ENCODE results near the gene ESR2.

ESR2 gene

GRCh38 chr14:64247195-64247594 is 47.0 kb downstream of the ESR2 start:
- no peak for DNase-seq
- WGBS, result 90% methylated on average over 3 of the region's 3 CpGs

GRCh38 chr14:64246688-64247087 is 47.5 kb downstream of the ESR2 start:
- H2AFZ ChIP-seq (ENCODE audit: low read depth, low read length), result no peak overlapping the region
- H3K9me3 ChIP-seq (ENCODE audit: control insufficient read depth, low read length), result no peaks in the 10 kb centered on the region
- no peak overlapping the region for H3K9ac ChIP-seq (ENCODE audit: low read length)
- DNase-seq, result no peak
- no peak overlapping the region for H2AK5ac ChIP-seq (ENCODE audit: low read length, severe bottlenecking)
- H3K27ac ChIP-seq (ENCODE audit: low read length, poor library complexity, severe bottlenecking), result no peak overlapping the region
- H2BK15ac ChIP-seq (ENCODE audit: low read depth, poor library complexity, severe bottlenecking), result no peak overlapping the region
- no peaks in the 10 kb centered on the region for H3K79me1 ChIP-seq (replicated peaks; ENCODE audit: low read length, poor library complexity, severe bottlenecking)
- H3K4me2 ChIP-seq (ENCODE audit: low read length, poor library complexity, severe bottlenecking), result no peak overlapping the region
- H2BK5ac ChIP-seq (ENCODE audit: low read depth, low read length, poor library complexity, severe bottlenecking), result no peak overlapping the region
- H3K4ac ChIP-seq (ENCODE audit: low read depth in 1 of 2, low read length in 2 of 2), result no peak overlapping the region
- no peaks in the 10 kb centered on the region for H3K36me3 ChIP-seq (ENCODE audit: control insufficient read depth in 1 of 2, insufficient read depth in 2 of 2, low read depth in 1 of 2, low read length in 2 of 2)
- no peak overlapping the region for H2BK120ac ChIP-seq (ENCODE audit: low read depth, low read length)
- H2BK12ac ChIP-seq (ENCODE audit: low read length in 2 of 2), result no peak overlapping the region
- H3K18ac ChIP-seq (ENCODE audit: low read depth in 1 of 2, low read length in 2 of 2), result no peak overlapping the region
- no peak overlapping the region for H3K14ac ChIP-seq (ENCODE audit: low read length in 2 of 2)
- peaks cover 0 to 11% of the 10 kb centered on the region in 2 experiments for H3K27me3 ChIP-seq (ENCODE audit: control insufficient read depth in 1 of 2, insufficient read depth in 1 of 2, low read length in 2 of 2)
- H3K4me1 ChIP-seq (ENCODE audit: control insufficient read depth, insufficient read depth, low read depth, low read length), result no peaks in the 10 kb centered on the region
- H3K4me3 ChIP-seq (ENCODE audit: insufficient read depth in 1 of 2, low read depth in 1 of 2, low read length in 2 of 2), result no peak overlapping the region
- no peak overlapping the region for H3K23ac ChIP-seq (ENCODE audit: low read length in 2 of 2)
- H4K91ac ChIP-seq (ENCODE audit: low read length), result no peak overlapping the region
- no peak overlapping the region for H4K8ac ChIP-seq (ENCODE audit: low read length)

More at GRCh38 chr14:64247195-64247594, 47.0 kb downstream of the ESR2 start:
- Histone ChIP-seq H2BK12ac (ENCODE audit: low read length in 2 of 2) (no peak overlapping the region), H3K4ac (ENCODE audit: low read depth in 1 of 2, low read length in 2 of 2) (no peak overlapping the region), H2BK120ac (ENCODE audit: low read depth, low read length) (no peak overlapping the region), H3K36me3 (ENCODE audit: control insufficient read depth in 1 of 2, insufficient read depth in 2 of 2, low read depth in 1 of 2, low read length in 2 of 2) (no peaks in the 10 kb centered on the region), H3K9me3 (ENCODE audit: control insufficient read depth, low read length) (no peaks in the 10 kb centered on the region), H3K14ac (ENCODE audit: low read length in 2 of 2) (no peak overlapping the region), H2BK15ac (ENCODE audit: low read depth, poor library complexity, severe bottlenecking) (no peak overlapping the region), H3K27me3 (ENCODE audit: control insufficient read depth in 1 of 2, insufficient read depth in 1 of 2, low read length in 2 of 2) (peaks cover 0 to 9% of the 10 kb centered on the region in 2 experiments), H4K91ac (ENCODE audit: low read length) (no peak overlapping the region), H3K4me1 (ENCODE audit: control insufficient read depth, insufficient read depth, low read depth, low read length) (no peaks in the 10 kb centered on the region), H4K8ac (ENCODE audit: low read length) (no peak overlapping the region), H3K4me3 (ENCODE audit: insufficient read depth in 1 of 2, low read depth in 1 of 2, low read length in 2 of 2) (no peak overlapping the region), H3K4me2 (ENCODE audit: low read length, poor library complexity, severe bottlenecking) (no peak overlapping the region), H2BK5ac (ENCODE audit: low read depth, low read length, poor library complexity, severe bottlenecking) (no peak overlapping the region), H2AK5ac (ENCODE audit: low read length, severe bottlenecking) (no peak overlapping the region), H3K9ac (ENCODE audit: low read length) (no peak overlapping the region), H3K27ac (ENCODE audit: low read length, poor library complexity, severe bottlenecking) (no peak overlapping the region), H3K18ac (ENCODE audit: low read depth in 1 of 2, low read length in 2 of 2) (no peak overlapping the region), H3K79me1 (replicated peaks; ENCODE audit: low read length, poor library complexity, severe bottlenecking) (no peaks in the 10 kb centered on the region), H2AFZ (ENCODE audit: low read depth, low read length) (no peak overlapping the region), H3K23ac (ENCODE audit: low read length in 2 of 2) (no peak overlapping the region)

- no peaks in the 10 kb centered on the region for H3K9me3 ChIP-seq (ENCODE audit: control insufficient read depth, low read length)
These were observed 48.7 kb downstream of the ESR2 start for GRCh38 chr14:64245491-64245890.

GRCh38 chr14:64244279-64244678 is 49.9 kb downstream of the ESR2 start:
- Histone ChIP-seq H3K4me3 (ENCODE audit: insufficient read depth in 1 of 2, low read depth in 1 of 2, low read length in 2 of 2) (no peak overlapping the region), H3K9ac (ENCODE audit: low read length) (no peak overlapping the region), H3K27me3 (ENCODE audit: control insufficient read depth in 1 of 2, insufficient read depth in 1 of 2, low read length in 2 of 2) (peaks cover 0 to 26% of the 10 kb centered on the region in 2 experiments), H3K79me1 (replicated peaks; ENCODE audit: low read length, poor library complexity, severe bottlenecking) (no peaks in the 10 kb centered on the region), H4K8ac (ENCODE audit: low read length) (no peak overlapping the region), H3K18ac (ENCODE audit: low read depth in 1 of 2, low read length in 2 of 2) (no peak overlapping the region), H3K27ac (ENCODE audit: low read length, poor library complexity, severe bottlenecking) (no peak overlapping the region), H3K4ac (ENCODE audit: low read depth in 1 of 2, low read length in 2 of 2) (no peak overlapping the region), H2BK15ac (ENCODE audit: low read depth, poor library complexity, severe bottlenecking) (no peak overlapping the region), H3K23ac (ENCODE audit: low read length in 2 of 2) (no peak overlapping the region), H4K91ac (ENCODE audit: low read length) (no peak overlapping the region), H3K14ac (ENCODE audit: low read length in 2 of 2) (no peak overlapping the region), H2BK5ac (ENCODE audit: low read depth, low read length, poor library complexity, severe bottlenecking) (no peak overlapping the region), H2AFZ (ENCODE audit: low read depth, low read length) (no peak overlapping the region), H3K9me3 (ENCODE audit: control insufficient read depth, low read length) (no peaks in the 10 kb centered on the region), H3K4me2 (ENCODE audit: low read length, poor library complexity, severe bottlenecking) (no peak overlapping the region), H3K36me3 (ENCODE audit: control insufficient read depth in 1 of 2, insufficient read depth in 2 of 2, low read depth in 1 of 2, low read length in 2 of 2) (no peaks in the 10 kb centered on the region), H2BK120ac (ENCODE audit: low read depth, low read length) (no peak overlapping the region), H2AK5ac (ENCODE audit: low read length, severe bottlenecking) (no peak overlapping the region), H3K4me1 (ENCODE audit: control insufficient read depth, insufficient read depth, low read depth, low read length) (no peaks in the 10 kb centered on the region), H2BK12ac (ENCODE audit: low read length in 2 of 2) (no peak overlapping the region)
- 89% methylated on average over 4 of the region's 4 CpGs for WGBS
- DNase-seq, result no peak

More at GRCh38 chr14:64245491-64245890, 48.7 kb downstream of the ESR2 start:
- no peak overlapping the region for H2BK5ac ChIP-seq (ENCODE audit: low read depth, low read length, poor library complexity, severe bottlenecking)
- no peak overlapping the region for H3K18ac ChIP-seq (ENCODE audit: low read depth in 1 of 2, low read length in 2 of 2)
- WGBS, result 94% methylated on average over 3 of the region's 4 CpGs
- H2AFZ ChIP-seq (ENCODE audit: low read depth, low read length), result no peak overlapping the region
- no peak overlapping the region for H3K23ac ChIP-seq (ENCODE audit: low read length in 2 of 2)
- H3K14ac ChIP-seq (ENCODE audit: low read length in 2 of 2), result no peak overlapping the region
- no peak overlapping the region for H2BK12ac ChIP-seq (ENCODE audit: low read length in 2 of 2)
- DNase-seq, result no peak
- no peak overlapping the region for H3K27ac ChIP-seq (ENCODE audit: low read length, poor library complexity, severe bottlenecking)
- peaks cover 0 to 14% of the 10 kb centered on the region in 2 experiments for H3K27me3 ChIP-seq (ENCODE audit: control insufficient read depth in 1 of 2, insufficient read depth in 1 of 2, low read length in 2 of 2)
- no peak overlapping the region for H3K4ac ChIP-seq (ENCODE audit: low read depth in 1 of 2, low read length in 2 of 2)
- no peak overlapping the region for H3K4me3 ChIP-seq (ENCODE audit: insufficient read depth in 1 of 2, low read depth in 1 of 2, low read length in 2 of 2)
- no peak overlapping the region for H2BK15ac ChIP-seq (ENCODE audit: low read depth, poor library complexity, severe bottlenecking)
- H2AK5ac ChIP-seq (ENCODE audit: low read length, severe bottlenecking), result no peak overlapping the region
- no peak overlapping the region for H3K4me2 ChIP-seq (ENCODE audit: low read length, poor library complexity, severe bottlenecking)
- H3K4me1 ChIP-seq (ENCODE audit: control insufficient read depth, insufficient read depth, low read depth, low read length), result no peaks in the 10 kb centered on the region
- no peak overlapping the region for H4K8ac ChIP-seq (ENCODE audit: low read length)
- H3K36me3 ChIP-seq (ENCODE audit: control insufficient read depth in 1 of 2, insufficient read depth in 2 of 2, low read depth in 1 of 2, low read length in 2 of 2), result no peaks in the 10 kb centered on the region
- no peak overlapping the region for H3K9ac ChIP-seq (ENCODE audit: low read length)
- no peak overlapping the region for H4K91ac ChIP-seq (ENCODE audit: low read length)
- no peaks in the 10 kb centered on the region for H3K79me1 ChIP-seq (replicated peaks; ENCODE audit: low read length, poor library complexity, severe bottlenecking)
- no peak overlapping the region for H2BK120ac ChIP-seq (ENCODE audit: low read depth, low read length)
